ENCODE measurements around the gene MRPL24.

Gene MRPL24

DNA sequence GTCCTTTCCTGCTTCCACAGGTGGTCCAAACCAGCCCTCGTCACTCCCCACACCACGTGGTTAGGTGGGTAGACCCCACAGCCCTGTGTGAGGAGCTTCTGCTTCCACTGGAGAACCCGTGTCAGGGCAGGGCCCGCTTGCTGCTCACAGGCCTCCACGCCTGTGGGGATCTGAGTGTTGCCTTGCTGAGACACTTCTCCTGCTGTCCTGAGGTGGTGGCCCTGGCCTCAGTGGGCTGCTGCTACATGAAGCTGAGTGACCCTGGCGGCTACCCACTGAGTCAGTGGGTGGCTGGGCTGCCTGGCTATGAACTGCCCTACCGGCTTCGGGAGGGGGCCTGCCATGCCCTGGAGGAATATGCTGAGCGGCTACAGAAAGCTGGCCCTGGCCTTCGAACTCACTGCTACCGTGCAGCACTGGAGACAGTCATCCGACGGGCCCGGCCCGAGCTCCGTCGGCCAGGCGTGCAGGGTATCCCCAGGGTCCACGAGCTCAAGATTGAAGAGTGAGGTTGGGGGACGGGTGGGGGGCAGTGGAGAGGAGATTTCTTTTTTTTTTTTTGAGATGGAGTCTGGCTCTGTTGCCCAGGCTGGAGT, 6.8 kb downstream of the MRPL24 start:
- TF ChIP-seq, protein P1, sequence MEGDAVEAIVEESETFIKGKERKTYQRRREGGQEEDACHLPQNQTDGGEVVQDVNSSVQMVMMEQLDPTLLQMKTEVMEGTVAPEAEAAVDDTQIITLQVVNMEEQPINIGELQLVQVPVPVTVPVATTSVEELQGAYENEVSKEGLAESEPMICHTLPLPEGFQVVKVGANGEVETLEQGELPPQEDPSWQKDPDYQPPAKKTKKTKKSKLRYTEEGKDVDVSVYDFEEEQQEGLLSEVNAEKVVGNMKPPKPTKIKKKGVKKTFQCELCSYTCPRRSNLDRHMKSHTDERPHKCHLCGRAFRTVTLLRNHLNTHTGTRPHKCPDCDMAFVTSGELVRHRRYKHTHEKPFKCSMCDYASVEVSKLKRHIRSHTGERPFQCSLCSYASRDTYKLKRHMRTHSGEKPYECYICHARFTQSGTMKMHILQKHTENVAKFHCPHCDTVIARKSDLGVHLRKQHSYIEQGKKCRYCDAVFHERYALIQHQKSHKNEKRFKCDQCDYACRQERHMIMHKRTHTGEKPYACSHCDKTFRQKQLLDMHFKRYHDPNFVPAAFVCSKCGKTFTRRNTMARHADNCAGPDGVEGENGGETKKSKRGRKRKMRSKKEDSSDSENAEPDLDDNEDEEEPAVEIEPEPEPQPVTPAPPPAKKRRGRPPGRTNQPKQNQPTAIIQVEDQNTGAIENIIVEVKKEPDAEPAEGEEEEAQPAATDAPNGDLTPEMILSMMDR (IDR thresholded peaks at IDR 0.05; ENCODE audit: insufficient read depth, low read length, missing control alignments): no peak
- CTCF ChIA-PET: interaction anchor here (1.0 to 41.3 kb wide), 2 partner anchors 8 to 40 kb away, joined by 3 to 2951 read pairs; partner anchors contain the start of genes CRABP2 and NES
- no peak for DNase-seq (ENCODE audit: low read depth, low spot score)
- H3K4me3 ChIP-seq (ENCODE audit: low read depth, low read length): no peak overlapping the region
- POLR2A ChIA-PET: interaction anchor here (1.3 kb wide), 1 partner anchor 18 kb away, joined by 4 read pairs; the partner anchor contains the start of gene HDGF

DNA sequence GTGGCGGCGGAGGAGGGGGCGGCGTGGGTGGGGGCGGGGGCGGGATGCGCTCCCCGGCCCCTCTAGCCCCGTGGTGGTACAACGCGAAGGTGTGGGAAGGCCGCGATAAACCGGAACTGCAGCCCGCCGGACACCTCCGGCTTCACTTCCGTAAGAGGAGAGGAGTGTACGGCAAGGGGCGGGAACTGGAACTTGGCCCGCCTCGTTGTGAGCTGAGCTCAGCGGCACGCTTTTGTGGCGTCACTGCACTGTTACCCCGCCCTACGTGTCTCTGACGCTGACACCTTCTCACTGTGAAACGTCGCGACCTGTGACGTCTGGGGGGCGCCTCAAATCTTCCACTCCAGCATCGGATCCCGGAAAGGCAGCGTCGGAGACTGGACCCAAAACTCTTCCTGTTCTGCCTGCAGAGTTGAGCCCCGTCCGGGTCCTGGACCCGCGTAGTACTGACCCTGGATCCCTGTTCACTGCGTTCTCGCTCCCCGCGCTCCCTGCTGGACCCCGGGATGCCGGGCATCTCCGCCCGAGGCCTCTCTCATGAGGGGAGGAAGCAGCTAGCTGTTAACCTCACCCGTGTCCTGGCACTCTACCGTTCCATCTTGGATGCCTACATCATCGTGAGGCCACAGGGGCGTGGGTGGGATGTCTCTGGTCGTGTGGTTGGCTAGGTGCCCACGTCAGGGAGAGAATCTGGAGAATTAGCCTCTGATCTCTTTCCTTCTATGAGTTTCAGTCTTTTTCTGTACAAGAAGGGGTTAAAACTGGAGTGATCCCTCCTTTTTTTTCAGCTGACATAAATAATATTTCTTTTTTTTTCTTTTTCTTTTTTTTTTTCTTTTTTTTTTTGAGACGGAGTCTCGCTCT, 12.1 kb downstream of the MRPL24 start, which contains the start of gene ISG20L2:
Gene ISG20L2 (minus strand): TSS at position 168 of the 864 bp plus-strand sequence. CDS start 1,114 bp downstream, outside the sequence.
- POLR2A ChIA-PET: interaction anchor here (0.5 to 2.3 kb wide), 16 partner anchors 10 to 199 kb away, joined by 3 to 18 read pairs (median 4); partner anchors contain the start of genes HDGF, MRPL24, NTRK1 and PRCC
- peak; percentile 84 for DNase-seq (ENCODE audit: low read depth, low spot score)
- CTCF ChIA-PET: interaction anchor here (0.6 to 41.3 kb wide), 15 partner anchors 7 to 198 kb away, joined by 3 to 2951 read pairs (median 36); partner anchors contain the start of genes CRABP2, INSRR, MRPL24 and NES
- TF ChIP-seq, protein P1 (IDR thresholded peaks at IDR 0.05; ENCODE audit: insufficient read depth, low read length, missing control alignments): no peak
- H3K4me3 ChIP-seq (ENCODE audit: low read depth, low read length): peak within 1 kb of the TSS; percentile 99

DNA sequence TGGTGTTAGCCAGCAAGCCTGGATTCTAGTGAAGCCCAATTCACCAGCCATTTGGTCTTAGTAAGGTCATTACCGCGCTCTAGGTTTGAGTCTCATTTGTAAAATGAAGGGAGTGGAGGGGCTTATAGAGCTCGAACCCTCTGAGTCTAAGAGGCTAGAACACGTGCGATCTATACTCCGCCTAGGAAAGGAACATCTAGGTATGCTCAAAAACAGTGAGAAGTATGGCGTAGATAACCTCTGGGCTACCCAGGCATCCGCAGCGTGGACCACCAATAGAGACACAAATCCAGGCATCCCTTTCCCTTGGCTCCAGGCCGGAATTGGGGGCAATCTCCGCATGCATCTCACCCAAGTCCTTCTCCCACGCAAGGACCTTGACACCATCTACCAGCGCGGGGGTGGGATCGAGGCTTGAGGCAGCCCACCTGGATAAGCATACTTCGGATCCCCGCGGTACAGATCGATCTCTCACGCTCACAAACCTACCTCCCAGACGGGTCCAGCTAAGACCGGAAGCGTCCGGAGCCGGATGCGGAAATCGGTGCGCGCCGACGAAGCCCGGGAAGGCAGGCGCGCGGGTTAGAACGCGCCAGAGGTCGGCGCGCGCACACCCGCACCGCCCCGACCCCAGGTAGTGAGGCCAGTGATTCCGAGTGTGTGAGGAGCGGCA, 12.8 kb downstream of the MRPL24 start, which contains the start of gene METTL25B:
Gene METTL25B (plus strand): TSS at position 544 of the 673 bp plus-strand sequence. CDS start 636 bp downstream, outside the sequence.
- ChIA-PET POLR2A (interaction anchor here (0.6 to 2.3 kb wide), 13 partner anchors 13 to 200 kb away, joined by 3 to 18 read pairs (median 4); partner anchors contain the start of genes HDGF, MRPL24, NTRK1 and PRCC), CTCF (interaction anchor here (1.0 to 41.3 kb wide), 23 partner anchors 8 to 199 kb away, joined by 3 to 2951 read pairs (median 17); partner anchors contain the start of genes CRABP2, HDGF, INSRR and LRRC71)
- DNase-seq (ENCODE audit: low read depth, low spot score): no peak
- peak within 1 kb of the TSS; percentile 99 for H3K4me3 ChIP-seq (ENCODE audit: low read depth, low read length)
- TF ChIP-seq, protein P1 (IDR thresholded peaks at IDR 0.05; ENCODE audit: insufficient read depth, low read length, missing control alignments): no peak

DNA sequence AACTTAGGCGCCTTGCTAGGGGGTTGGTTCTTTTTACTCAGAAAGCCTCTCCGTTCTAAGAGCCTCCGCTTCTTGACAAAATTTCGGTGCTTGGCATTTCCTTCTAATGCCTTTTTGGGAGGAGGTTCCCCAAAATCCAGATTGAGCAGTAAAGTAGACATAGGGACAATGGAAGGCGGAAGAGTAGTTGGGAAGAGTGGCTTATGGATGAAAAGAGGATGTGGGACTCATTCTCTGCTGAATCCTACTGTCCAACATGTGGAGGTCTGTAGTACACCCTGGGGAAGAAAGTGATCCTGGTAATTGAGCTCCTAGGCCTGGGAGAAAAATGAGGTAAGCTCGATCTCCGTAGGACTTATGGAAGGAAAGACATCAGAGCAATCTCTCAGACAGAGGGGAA, 13.4 kb downstream of the MRPL24 start:
- ChIA-PET POLR2A (interaction anchor here (0.9 to 2.6 kb wide), 8 partner anchors 20 to 200 kb away, joined by 3 to 19 read pairs (median 6); partner anchors contain the start of genes HDGF, NTRK1 and PRCC), CTCF (interaction anchor here (1.0 to 41.3 kb wide), 32 partner anchors 8 to 200 kb away, joined by 3 to 2951 read pairs (median 14); partner anchors contain the start of genes CRABP2, HDGF, INSRR and LRRC71)
- peak overlapping the region; percentile 99 for H3K4me3 ChIP-seq (ENCODE audit: low read depth, low read length)
- DNase-seq (ENCODE audit: low read depth, low spot score): no peak
- TF ChIP-seq, protein P1 (IDR thresholded peaks at IDR 0.05; ENCODE audit: insufficient read depth, low read length, missing control alignments): no peak

GRCh38 chr1:156726549-156727226, 14.2 kb downstream of the MRPL24 start:
- no peak for DNase-seq (ENCODE audit: low read depth, low spot score)
- POLR2A ChIA-PET: interaction anchor here (1.0 to 2.6 kb wide), 5 partner anchors 9 to 37 kb away, joined by 3 to 19 read pairs (median 5); partner anchors contain the start of genes CRABP2 and HDGF
- TF ChIP-seq, protein P1 (IDR thresholded peaks at IDR 0.05; ENCODE audit: insufficient read depth, low read length, missing control alignments): peak; percentile 76
- CTCF ChIA-PET: interaction anchor here (0.7 to 41.3 kb wide), 54 partner anchors 8 to 280 kb away, joined by 3 to 2951 read pairs (median 6); partner anchors contain the start of genes CRABP2, HAPLN2, HDGF and INSRR
- H3K4me3 ChIP-seq (ENCODE audit: low read depth, low read length): peak overlapping the region; percentile 99

Measured in AG04449 (cell line).